HepG2 (cell line): Measurements from ENCODE around the gene KCNIP3. TPM values are rescaled to one million over a fixed set of nuclear protein-coding genes. Genes with fewer than 3 reads are reported as not detected.

Experiments
- ATAC-seq: fragments of 200-7000 bp; cut with Tn5 transposase; 3 replicates; pipeline ENCODE4 v1.9.1; 2020; ENCODE audit warnings: mild to moderate bottlenecking, moderate library complexity
- BruUV-seq: library from RNA; stranded (reverse); fragments of 400-500 nt; replicated peaks from 2 replicates; lab custom pipeline; 2021; lab: Mats Ljungman, UMichigan
- CTCF ChIA-PET: fragments of 300-600 bp; formaldehyde crosslinking; extraction: SDS; loops from one replicate; lab custom pipeline; 2021; ENCODE audit warnings: low total read pairs, inconsistent platforms, low intra/inter-chr PET ratio; lab: Yijun Ruan, JAX
- POLR2A ChIA-PET: fragments of 350-600 bp; sonication (Branson Sonifier 250); formaldehyde crosslinking; loops from one replicate; lab custom pipeline; 2020; ENCODE audit warnings: antibody characterized with exemption, inconsistent platforms; lab: Yijun Ruan, JAX
- DNase-seq: peaks from one replicate; pipeline ENCODE4 v3.0.0-alpha.2; 2015; ENCODE audit warnings: low spot score
- FAIRE-seq: peaks from 3 replicates; lab custom pipeline; 2011; peaks lifted over from hg19 to GRCh38; lab: Jason Lieb, UNC
- H2AFZ ChIP-seq: one replicate; pipeline ENCODE4 v1.6.1; 2011; ENCODE audit warnings: low read length, inconsistent platforms
- H3K27ac ChIP-seq: fragments of 300-600 bp; 3 replicates; pipeline ENCODE4 v1.8.0; 2011; ENCODE audit warnings: mixed run types, mild to moderate bottlenecking, mixed read lengths, low read length, inconsistent platforms; ENCODE audit not compliant: insufficient read depth; ENCODE audit errors: extremely low read length
- H3K27me3 ChIP-seq, 2 experiments: fragments of 200-600 bp in 1 of 2; 2 replicates in 1 of 2; 3 replicates in 1 of 2; pipeline versions ENCODE4 v1.6.0 to v1.8.0; 2011; ENCODE audit warnings: low read length in 2 of 2, mild to moderate bottlenecking in 2 of 2, moderate library complexity in 2 of 2, inconsistent platforms in 1 of 2; ENCODE audit not compliant: insufficient read depth in 2 of 2, control insufficient read depth in 1 of 2
- H3K36me3 ChIP-seq, 2 experiments: fragments of 200-600 bp in 1 of 2; replicated peaks in 1 of 2; 2 replicates in 1 of 2; 3 replicates in 1 of 2; pipeline versions ENCODE4 v1.5.1 to v1.8.0; 2011; ENCODE audit warnings: low read length in 2 of 2, inconsistent platforms in 1 of 2; ENCODE audit not compliant: insufficient read depth in 2 of 2, control insufficient read depth in 1 of 2
- H3K4me1 ChIP-seq: 2 replicates; pipeline ENCODE4 v1.5.1; 2012; ENCODE audit warnings: low read length, inconsistent platforms; ENCODE audit not compliant: insufficient read depth
- H3K4me2 ChIP-seq: 2 replicates; pipeline ENCODE4 v1.6.0; 2011; ENCODE audit warnings: low read depth, low read length, inconsistent platforms
- H3K4me3 ChIP-seq, 3 experiments: fragments of 200-600 bp in 1 of 3; sonication (generic), shearing (Covaris generic) in 1 of 3; replicated peaks in 1 of 3; 2 replicates each; pipeline ENCODE4 v1.5.1; 2011 to 2016; ENCODE audit warnings: low read length in 3 of 3, inconsistent platforms in 2 of 3, low read depth in 2 of 3, mild to moderate bottlenecking in 2 of 3, control low read depth in 1 of 3, mixed read lengths in 1 of 3; ENCODE audit not compliant: insufficient read depth in 1 of 3
- H3K79me2 ChIP-seq: one replicate; pipeline ENCODE4 v1.6.1; 2011; ENCODE audit warnings: low read length, inconsistent platforms; ENCODE audit not compliant: insufficient read depth
- H3K9ac ChIP-seq: 2 replicates; pipeline ENCODE4 v1.6.0; 2011; ENCODE audit warnings: mild to moderate bottlenecking, low read depth, low read length, inconsistent platforms; ENCODE audit not compliant: insufficient read depth
- H3K9me3 ChIP-seq: 2 replicates; pipeline ENCODE4 v1.5.1; 2012; ENCODE audit warnings: mild to moderate bottlenecking, low read length
- H4K20me1 ChIP-seq: 2 replicates; pipeline ENCODE4 v1.6.0; 2011; ENCODE audit warnings: inconsistent platforms, mild to moderate bottlenecking, low read length, moderate library complexity; ENCODE audit not compliant: insufficient read depth
- GTF3A ChIP-seq: sonication (generic); formaldehyde crosslinking; conservative IDR thresholded peaks from 2 replicates; pipeline ENCODE4 v1.4.0; 2020; ENCODE audit warnings: mild to moderate bottlenecking, missing genetic modification reagents
- HHEX ChIP-seq: IDR thresholded peaks from 2 replicates; pipeline ENCODE4 v1.6.1; 2016; ENCODE audit warnings: control low read depth
- MXD3 ChIP-seq: IDR thresholded peaks from 2 replicates; pipeline ENCODE4 v1.6.1; 2016; ENCODE audit warnings: mild to moderate bottlenecking, missing biosample characterization, missing genetic modification reagents
- NR3C1 ChIP-seq: sonication (generic); formaldehyde crosslinking; IDR thresholded peaks from 2 replicates; pipeline ENCODE4 v1.4.0; 2020; ENCODE audit warnings: missing genetic modification reagents
- PREB ChIP-seq: sonication (generic); formaldehyde crosslinking; IDR thresholded peaks from 2 replicates; pipeline ENCODE4 v1.4.0; 2020; ENCODE audit warnings: missing genetic modification reagents
- RBAK ChIP-seq: sonication (generic); formaldehyde crosslinking; IDR thresholded peaks from 2 replicates; pipeline ENCODE4 v1.5.1; 2020; ENCODE audit warnings: mild to moderate bottlenecking, missing genetic modification reagents
- SNAI1 ChIP-seq: sonication (generic); formaldehyde crosslinking; IDR thresholded peaks from 2 replicates; pipeline ENCODE4 v1.5.0; 2020; ENCODE audit warnings: mild to moderate bottlenecking, missing genetic modification reagents, borderline replicate concordance
- ZNF224 ChIP-seq: sonication (generic); formaldehyde crosslinking; IDR thresholded peaks from 2 replicates; pipeline ENCODE4 v1.5.0; 2020; ENCODE audit warnings: mild to moderate bottlenecking, missing genetic modification reagents
- ZNF510 ChIP-seq: sonication (generic); formaldehyde crosslinking; IDR thresholded peaks from 2 replicates; pipeline ENCODE4 v1.4.0; 2020; ENCODE audit warnings: low read depth, mild to moderate bottlenecking, missing genetic modification reagents
- ZNF674 ChIP-seq: sonication (generic); formaldehyde crosslinking; IDR thresholded peaks from 2 replicates; pipeline ENCODE4 v1.5.0; 2020; ENCODE audit warnings: low read depth, mild to moderate bottlenecking, missing genetic modification reagents
- WGBS: methylation state at CpG from one replicate; pipeline ENCODE4 v1.1.6; 2017; ENCODE audit warnings: low lambda C conversion rate; 5-methylcytosine and 5-hydroxymethylcytosine counted together
- in situ Hi-C: cut with HindIII; loops from 2 replicates; pipeline ENCODE4 v1.10.0; 2017; ENCODE audit warnings: low pct_unique_long_range_greater_than_20kb; ENCODE audit not compliant: extremely low pct_ligation_motif_present
- intact Hi-C: fragments of 100-400 bp; cut with micrococcal nuclease; formaldehyde crosslinking; loops from one replicate; pipeline ENCODE4 v1.10.0; 2022; ENCODE audit not compliant: unreplicated experiment
- polyA plus RNA-seq, 8 experiments: library from polyadenylated mRNA; depleted of rRNA in 3 of 8; stranded (reverse) in 7 of 8; unstranded in 1 of 8; fragments of >200 nt; fragmentation: Illumina TruSeq in 4 of 8; extraction: Trizol in 4 of 8; gene quantifications; 2 replicates each; pipeline versions ENCODE4 v1.2.1 to v1.2.3, GENCODE V29; 2011 to 2016; ENCODE audit warnings: low read depth in 4 of 8, missing spikeins in 1 of 8, mixed read lengths in 1 of 8; ENCODE audit not compliant: insufficient read depth in 1 of 8
- total RNA-seq, 5 experiments: library from RNA; depleted of rRNA; stranded (reverse); fragments of >200 nt; fragmentation: Illumina TruSeq; extraction: Trizol; gene quantifications; 2 replicates each; pipeline ENCODE4 v1.2.3, GENCODE V29; 2016; ENCODE audit warnings: low read depth in 1 of 5

The KCNIP3 gene
- total and polyA plus RNA-seq, 2 of the 13 experiments (the other 11 are each of a cell fraction or from before 2014, with no cell fraction given), result not detected

- Histone ChIP-seq H3K27me3 (peaks cover 8 to 58% of the 10 kb centered on the region in 2 experiments; a peak in 4 of 5 replicates), H4K20me1 (no peaks in the 10 kb centered on the region; the same call in 1 of the 2 replicates), H3K79me2 (no peaks in the 10 kb centered on the region), H3K27ac (no peak overlapping the region), H3K4me1 (peaks cover 7% of the 10 kb centered on the region; the same call in 1 of the 2 replicates), H3K4me2 (no peak overlapping the region), H2AFZ (no peak overlapping the region), H3K9ac (no peak overlapping the region), H3K36me3 (no peaks in the 10 kb centered on the region), H3K4me3 (no peak overlapping the region), H3K9me3 (no peaks in the 10 kb centered on the region)
- no peak for ATAC-seq
- no peak for DNase-seq
- no TSS peak for BruUV-seq
- no peak for FAIRE-seq
- intact Hi-C loops, result no loop called here
- 8% methylated on average over 6 of the region's 7 CpGs for WGBS
- CTCF ChIA-PET, result no interaction called here
- POLR2A ChIA-PET, result no interaction called here
- in situ Hi-C loops, result no loop called here
- no peak for TF ChIP-seq ZNF674 (CRISPR knock-in tag)
- TF ChIP-seq RBAK (CRISPR knock-in tag), result no peak
- TF ChIP-seq PREB (CRISPR knock-in tag), result no peak
- no peak for TF ChIP-seq ZNF224
- no peak for TF ChIP-seq GTF3A (CRISPR knock-in tag)
- no peak for TF ChIP-seq MXD3 (CRISPR knock-in tag)
- TF ChIP-seq NR3C1 (CRISPR knock-in tag), result no peak
- TF ChIP-seq SNAI1 (CRISPR knock-in tag), result no peak
- TF ChIP-seq HHEX, result no peak
- TF ChIP-seq ZNF510 (CRISPR knock-in tag), result no peak
Measured at GRCh38 chr2:95350368-95350767, 53.2 kb downstream of the KCNIP3 start.
